ENCODE results near the gene PAX7.

Gene PAX7

GRCh38 chr1:18632218-18632588 is 1.6 kb downstream of the PAX7 start:
- H3K4me3 ChIP-seq (ENCODE audit: low read depth in 1 of 2, low read length in 2 of 2) = no peak overlapping the region
- ATAC-seq (ENCODE audit: insufficient read depth, low read depth) = no peak
- peaks cover 4% of the 10 kb centered on the region; the same call in 1 of the 2 replicates for H4K20me1 ChIP-seq (ENCODE audit: insufficient read depth, low read length)
- H3K9ac ChIP-seq (ENCODE audit: low read depth, low read length) = no peak overlapping the region
- no peak for DNase-seq
- no peaks in the 10 kb centered on the region for H3K4me1 ChIP-seq (ENCODE audit: insufficient read depth, low read length)
- H2AFZ ChIP-seq (ENCODE audit: low read depth, low read length) = no peak overlapping the region
- no peaks in the 10 kb centered on the region for H3K36me3 ChIP-seq (ENCODE audit: insufficient read depth, low read length)
- no peak overlapping the region for H3K4me2 ChIP-seq (ENCODE audit: insufficient read depth, low read length)
- TF ChIP-seq CTCF (IDR thresholded peaks at IDR 0.05; ENCODE audit: borderline replicate concordance, extremely low read depth, low read length, poor library complexity, severe bottlenecking) (no peak), EZH2 (IDR thresholded peaks at IDR 0.05; ENCODE audit: borderline replicate concordance, low read depth, low read length, severe bottlenecking) (no peak)
- H3K79me2 ChIP-seq (ENCODE audit: insufficient read depth, low read length) = no peaks in the 10 kb centered on the region
- H3K27me3 ChIP-seq (ENCODE audit: insufficient read depth, low read length, poor library complexity) = peaks cover 26% of the 10 kb centered on the region
- no peak overlapping the region for H3K27ac ChIP-seq (ENCODE audit: low read length)
- H3K9me3 ChIP-seq (ENCODE audit: insufficient read depth, low read length, severe bottlenecking) = no peaks in the 10 kb centered on the region

DNA sequence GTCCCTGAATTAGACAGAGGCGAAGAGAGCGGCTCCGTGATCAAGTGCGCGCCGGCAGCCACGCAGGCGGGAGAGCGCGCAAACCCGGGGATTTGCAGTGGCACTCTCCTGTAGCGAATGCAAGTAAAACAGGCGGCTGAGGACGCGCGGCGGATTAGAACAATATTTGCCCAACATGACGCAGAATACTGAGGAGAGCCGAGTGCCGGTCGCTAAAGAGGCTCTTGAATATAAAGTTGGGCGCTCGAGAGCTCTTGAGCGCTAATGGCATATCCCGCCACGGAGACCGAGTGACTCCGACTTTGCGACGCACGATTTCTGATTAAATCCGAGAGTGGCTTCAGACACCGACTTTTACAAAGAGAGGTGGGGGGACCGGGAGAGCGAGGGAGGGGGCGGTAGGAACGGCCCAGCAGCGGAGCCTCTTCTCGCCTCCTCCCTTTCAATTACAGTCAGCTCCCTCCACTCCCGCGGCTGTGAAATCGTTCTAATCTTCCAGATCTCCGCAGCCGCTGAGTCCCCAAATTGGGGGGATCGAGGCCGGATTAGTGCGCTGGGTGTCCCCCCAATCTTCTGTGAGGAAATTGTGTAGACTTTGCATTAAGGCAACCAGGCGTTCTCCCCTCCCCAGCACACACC is 2.3 kb downstream of the PAX7 start:
- H3K36me3 ChIP-seq (ENCODE audit: insufficient read depth, low read length) = no peaks in the 10 kb centered on the region
- no peak overlapping the region for H2AFZ ChIP-seq (ENCODE audit: low read depth, low read length)
- no peak overlapping the region for H3K27ac ChIP-seq (ENCODE audit: low read length)
- no peaks in the 10 kb centered on the region for H3K9me3 ChIP-seq (ENCODE audit: insufficient read depth, low read length, severe bottlenecking)
- H3K4me1 ChIP-seq (ENCODE audit: insufficient read depth, low read length) = no peaks in the 10 kb centered on the region
- no peaks in the 10 kb centered on the region for H3K79me2 ChIP-seq (ENCODE audit: insufficient read depth, low read length)
- H3K27me3 ChIP-seq (ENCODE audit: insufficient read depth, low read length, poor library complexity) = peaks cover 26% of the 10 kb centered on the region
- H3K9ac ChIP-seq (ENCODE audit: low read depth, low read length) = no peak overlapping the region
- no peak overlapping the region for H3K4me3 ChIP-seq (ENCODE audit: low read depth in 1 of 2, low read length in 2 of 2)
- no peak for ATAC-seq (ENCODE audit: insufficient read depth, low read depth)
- no peak overlapping the region for H3K4me2 ChIP-seq (ENCODE audit: insufficient read depth, low read length)
- no peak for DNase-seq
- TF ChIP-seq EZH2 (IDR thresholded peaks at IDR 0.05; ENCODE audit: borderline replicate concordance, low read depth, low read length, severe bottlenecking) = no peak
- no peak for TF ChIP-seq CTCF (IDR thresholded peaks at IDR 0.05; ENCODE audit: borderline replicate concordance, extremely low read depth, low read length, poor library complexity, severe bottlenecking)
- peaks cover 4% of the 10 kb centered on the region; the same call in 1 of the 2 replicates for H4K20me1 ChIP-seq (ENCODE audit: insufficient read depth, low read length)

DNA sequence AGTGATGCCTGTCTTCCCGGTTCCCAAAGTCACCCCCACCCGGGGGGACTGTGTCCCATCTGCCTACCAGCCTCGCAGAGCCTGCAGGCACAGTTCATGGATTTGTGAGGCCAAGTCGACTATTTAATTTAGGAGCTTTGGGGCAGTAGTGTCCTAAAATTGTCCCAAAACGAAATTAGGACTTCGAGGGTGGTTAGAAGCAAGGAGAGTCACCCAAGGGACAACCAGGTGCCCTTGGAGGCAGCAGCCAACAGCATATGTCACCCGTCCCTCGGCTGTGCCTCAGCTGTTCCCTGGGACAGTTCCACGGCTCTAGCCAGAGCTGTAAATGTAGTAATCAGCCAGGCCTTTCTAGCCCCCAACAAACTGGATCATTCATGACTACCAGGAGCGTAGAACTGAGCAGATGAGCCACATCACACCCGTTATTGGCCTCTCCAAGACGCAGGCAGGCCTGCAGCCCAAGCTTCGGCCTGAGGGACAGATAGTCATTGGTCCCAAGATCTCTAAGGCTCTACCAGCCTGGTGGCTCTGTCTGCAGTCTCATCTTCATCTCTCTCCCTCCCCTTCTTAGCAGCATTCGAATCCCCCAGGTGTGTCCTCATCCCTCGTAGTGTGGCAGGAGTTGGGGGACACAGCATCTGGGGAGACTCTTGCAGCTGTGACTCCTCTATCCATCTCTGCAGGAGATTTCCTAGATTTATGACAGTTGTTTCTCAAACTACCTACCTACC is 2.9 kb downstream of the PAX7 start:
- Histone ChIP-seq H3K4me3 (ENCODE audit: low read depth in 1 of 2, low read length in 2 of 2) (no peak overlapping the region), H3K9me3 (ENCODE audit: insufficient read depth, low read length, severe bottlenecking) (no peaks in the 10 kb centered on the region), H3K36me3 (ENCODE audit: insufficient read depth, low read length) (no peaks in the 10 kb centered on the region), H3K4me1 (ENCODE audit: insufficient read depth, low read length) (no peaks in the 10 kb centered on the region), H3K79me2 (ENCODE audit: insufficient read depth, low read length) (no peaks in the 10 kb centered on the region), H4K20me1 (ENCODE audit: insufficient read depth, low read length) (peaks cover 4% of the 10 kb centered on the region), H3K27ac (ENCODE audit: low read length) (no peak overlapping the region), H3K27me3 (ENCODE audit: insufficient read depth, low read length, poor library complexity) (peaks cover 32% of the 10 kb centered on the region), H3K9ac (ENCODE audit: low read depth, low read length) (no peak overlapping the region), H3K4me2 (ENCODE audit: insufficient read depth, low read length) (no peak overlapping the region), H2AFZ (ENCODE audit: low read depth, low read length) (no peak overlapping the region)
- no peak for ATAC-seq (ENCODE audit: insufficient read depth, low read depth)
- TF ChIP-seq CTCF (IDR thresholded peaks at IDR 0.05; ENCODE audit: borderline replicate concordance, extremely low read depth, low read length, poor library complexity, severe bottlenecking) (no peak), EZH2 (IDR thresholded peaks at IDR 0.05; ENCODE audit: borderline replicate concordance, low read depth, low read length, severe bottlenecking) (no peak)
- no peak for DNase-seq
